NCI-H748 (cell line): ENCODE results near the gene TNFAIP8L3.
A peak's percentile ranks its signal among the peaks of the same experiment; 100 is the strongest.

ENCODE experiments used
- DNase-seq: peaks from one replicate; lab custom pipeline; 2025; ENCODE audit not compliant: unreplicated experiment; lab: John Stamatoyannopoulos, UW

TNFAIP8L3 gene

GRCh38 chr15:51062736-51063135 lies 32.0 kb downstream of the TNFAIP8L3 start:
- no peak for DNase-seq

DNA sequence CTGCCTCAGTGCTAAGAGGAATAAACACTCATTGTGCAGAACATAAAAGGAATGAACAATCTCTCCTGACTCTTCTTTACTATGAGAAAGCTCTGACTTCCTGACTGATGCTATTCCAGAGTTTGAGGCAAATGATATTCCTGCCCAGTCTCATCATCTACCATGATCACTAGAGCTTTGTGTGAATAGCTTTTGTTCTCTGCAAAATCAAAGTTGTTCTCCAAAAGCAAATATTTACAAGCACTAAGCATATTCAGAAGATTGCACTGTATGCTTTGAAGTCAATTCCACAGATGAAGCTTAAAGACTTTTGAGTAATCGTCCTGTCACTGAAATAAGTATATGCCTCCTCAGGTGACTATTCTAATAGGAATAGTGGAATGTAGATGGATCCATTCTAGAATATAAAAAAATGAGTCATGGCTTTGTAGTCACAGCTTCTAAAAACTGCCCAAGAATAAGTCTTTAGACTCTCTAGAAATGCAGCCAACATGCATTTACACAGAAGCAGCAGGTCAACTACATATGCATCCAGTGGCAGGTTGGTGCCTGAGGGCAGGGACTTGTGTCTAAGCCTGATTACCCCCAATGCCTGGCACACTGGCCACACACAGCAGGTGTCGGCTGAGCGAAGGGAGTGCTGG lies 34.6 kb downstream of the TNFAIP8L3 start:
- no peak for DNase-seq

- no peak for DNase-seq
These were observed 40.2 kb downstream of the TNFAIP8L3 start for GRCh38 chr15:51054535-51054934.

GRCh38 chr15:51053571-51053970 lies 41.1 kb downstream of the TNFAIP8L3 start:
- DNase-seq, result no peak

DNA sequence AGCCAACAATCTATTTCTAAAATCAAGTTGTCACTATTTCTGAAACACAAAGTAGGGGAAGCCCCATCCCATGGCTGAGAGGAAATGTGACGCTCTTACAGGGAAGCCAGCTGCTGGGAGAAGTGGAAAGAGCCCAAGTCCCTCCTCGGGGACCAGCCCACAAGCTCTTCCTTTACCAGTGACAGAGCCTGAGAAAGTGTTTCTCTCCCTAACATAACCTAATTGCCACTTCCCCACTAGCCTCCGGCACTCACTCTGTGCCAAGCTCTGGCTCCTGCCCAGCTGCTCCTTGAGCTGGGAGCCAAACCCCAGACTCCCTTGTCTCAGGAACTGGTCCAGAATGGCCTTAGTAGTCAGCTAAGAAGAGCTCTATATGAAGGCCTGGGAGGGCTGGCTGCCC lies 42.9 kb downstream of the TNFAIP8L3 start:
- no peak for DNase-seq

DNA sequence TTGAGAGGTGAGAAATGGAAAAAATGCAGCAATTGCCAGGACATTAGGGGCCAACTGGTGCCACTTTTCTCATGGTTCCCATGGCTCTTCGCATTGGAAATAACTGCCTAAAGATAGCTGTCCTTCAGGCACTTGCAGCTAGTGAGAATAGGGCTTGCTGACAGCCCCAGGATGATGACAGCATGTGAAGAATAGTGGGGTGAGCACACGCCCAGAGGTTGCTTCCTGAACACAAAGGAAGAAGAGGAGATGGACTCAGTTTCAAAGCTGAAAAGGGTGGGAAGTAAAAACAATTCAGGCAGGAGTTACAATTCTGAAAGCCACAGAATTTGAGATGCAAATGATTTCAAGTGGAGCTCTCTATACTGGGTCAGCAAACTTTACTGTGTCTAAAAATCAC lies 45.6 kb downstream of the TNFAIP8L3 start:
- no peak for DNase-seq

DNA sequence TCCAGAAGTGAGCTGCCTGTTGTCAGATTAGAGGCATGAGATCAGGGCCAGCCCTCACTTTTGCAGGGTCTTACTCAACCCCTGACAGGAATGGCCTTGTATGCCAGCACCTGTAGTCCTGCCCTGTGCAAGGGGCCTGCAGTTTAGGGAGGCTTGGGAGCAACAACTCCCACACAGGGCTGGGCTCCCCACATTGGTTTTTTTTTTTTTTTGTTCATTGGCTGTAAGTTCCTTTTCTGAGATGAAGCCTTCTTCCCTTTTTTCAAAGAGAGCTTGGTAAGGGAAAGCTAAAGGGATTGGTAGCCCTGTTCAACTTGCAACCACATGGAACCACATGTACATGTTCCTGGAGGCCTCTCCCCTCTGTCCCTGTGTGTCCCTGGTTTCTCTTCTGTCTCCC lies 46.4 kb downstream of the TNFAIP8L3 start:
- DNase-seq, result no peak

- DNase-seq, result no peak
These were observed 47.8 kb downstream of the TNFAIP8L3 start for GRCh38 chr15:51046799-51047449.

GRCh38 chr15:51046016-51046415 lies 48.7 kb downstream of the TNFAIP8L3 start:
- no peak for DNase-seq

GRCh38 chr15:51044037-51044727 lies 50.5 kb downstream of the TNFAIP8L3 start:
- DNase-seq, result no peak

- no peak for DNase-seq
These were observed 55.8 kb downstream of the TNFAIP8L3 start for GRCh38 chr15:51038974-51039319.

DNA sequence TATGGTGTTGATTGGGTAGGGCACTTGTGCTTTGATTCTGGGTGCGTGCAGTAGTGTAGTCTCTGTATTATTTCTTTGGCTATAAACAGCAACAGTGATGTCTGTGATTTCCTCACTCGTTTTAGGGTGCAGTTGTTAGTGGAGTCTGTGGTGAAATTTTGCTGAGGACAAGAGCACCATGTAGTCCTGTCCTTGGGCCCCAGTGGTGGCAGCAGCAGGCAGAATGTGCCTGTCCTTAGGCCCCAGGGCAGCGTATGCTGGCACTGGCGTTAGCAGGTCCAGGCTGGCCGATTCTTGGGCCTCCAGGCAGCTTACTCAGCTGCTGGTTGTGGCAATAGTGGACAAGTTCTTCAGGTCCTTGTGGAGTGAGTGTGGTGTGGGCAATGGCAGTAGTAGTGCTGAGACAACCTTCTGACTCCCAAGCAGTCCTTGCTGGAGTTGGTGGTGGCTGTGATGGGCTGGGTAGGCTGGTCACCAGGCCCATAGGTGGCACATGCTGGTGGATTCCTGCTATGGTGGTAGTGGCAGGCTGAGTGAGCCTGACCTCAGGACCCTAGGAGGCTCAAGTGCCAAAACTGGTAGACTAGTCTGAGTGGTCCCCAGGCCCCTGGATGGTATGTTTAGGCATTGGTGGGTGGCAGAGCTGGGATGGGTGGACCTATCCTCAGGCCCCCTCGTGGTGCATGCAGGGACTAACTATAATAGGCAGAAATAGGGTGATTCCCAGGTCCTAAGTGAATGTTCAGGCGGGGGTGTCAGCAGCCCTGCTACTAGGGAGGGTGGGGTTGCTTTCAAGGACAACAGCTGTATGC lies 56.3 kb downstream of the TNFAIP8L3 start:
- peak; percentile 27 for DNase-seq

- DNase-seq, result peak; percentile 40
These were observed 57.2 kb downstream of the TNFAIP8L3 start for GRCh38 chr15:51037474-51037873.

- no peak for DNase-seq
These were observed 63.9 kb downstream of the TNFAIP8L3 start for GRCh38 chr15:51030649-51031316.

DNA sequence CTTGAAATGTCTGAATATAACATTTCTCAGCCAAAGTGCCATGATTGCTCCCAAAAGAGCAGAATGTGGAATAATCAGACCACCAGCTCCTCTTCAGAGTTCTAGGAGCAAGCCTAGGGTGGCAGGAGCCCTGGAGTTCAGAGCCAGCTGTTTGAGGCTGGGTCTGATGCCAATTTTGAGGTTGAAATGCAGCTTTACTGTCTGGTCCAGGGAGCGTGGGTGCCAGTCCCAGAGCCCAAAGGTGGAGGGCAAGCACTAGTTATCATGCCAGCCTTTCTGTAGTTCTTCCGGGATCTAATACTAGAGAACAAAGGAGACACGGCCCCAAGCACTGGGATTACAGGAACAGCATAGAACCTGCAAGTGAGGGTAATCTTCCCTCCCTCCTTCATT lies 69.3 kb downstream of the TNFAIP8L3 start:
- DNase-seq, result no peak

- DNase-seq, result no peak
These were observed 69.8 kb downstream of the TNFAIP8L3 start for GRCh38 chr15:51024735-51025453.

DNA sequence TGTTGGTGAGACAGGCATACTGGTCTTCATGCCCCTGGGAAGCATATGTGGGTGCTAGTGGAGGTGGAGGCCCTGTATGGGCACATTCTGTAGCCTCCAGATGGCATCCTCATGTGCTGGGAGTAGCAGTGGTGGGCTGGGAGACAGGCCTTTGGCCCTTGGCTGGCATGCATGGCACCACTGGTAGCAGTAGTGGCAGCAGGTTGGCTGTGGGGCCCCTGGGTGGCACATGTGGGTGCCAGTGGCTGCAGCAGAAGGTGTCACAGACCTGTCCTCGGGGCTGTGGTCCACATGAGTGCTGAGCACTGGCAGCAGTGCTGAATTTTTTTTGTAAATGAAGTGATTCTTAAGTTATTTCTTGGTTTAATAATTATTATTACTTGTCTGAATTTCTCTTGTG lies 71.2 kb downstream of the TNFAIP8L3 start:
- no peak for DNase-seq

DNA sequence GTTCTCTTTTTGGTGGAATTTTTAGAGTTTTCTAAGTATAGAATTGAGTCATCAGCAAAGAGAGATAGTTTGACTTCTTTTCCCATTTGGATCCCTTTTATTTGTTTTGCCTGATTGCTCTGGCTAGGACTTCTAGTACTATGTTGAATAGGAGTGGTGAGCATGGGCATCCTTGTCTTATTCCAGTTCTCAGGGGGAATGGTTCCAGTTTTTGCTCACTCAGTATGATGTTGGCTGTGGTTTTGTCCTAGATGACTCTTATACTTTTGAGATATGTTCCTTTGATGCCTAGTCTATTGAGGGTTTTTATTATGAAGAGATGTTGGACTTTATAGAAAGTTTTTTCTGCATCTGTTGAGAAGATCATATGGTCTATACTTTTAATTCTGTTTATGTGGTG lies 72.5 kb downstream of the TNFAIP8L3 start:
- DNase-seq, result no peak

- DNase-seq, result no peak
These were observed 78.1 kb downstream of the TNFAIP8L3 start for GRCh38 chr15:51016615-51017014.

GRCh38 chr15:51011212-51011611 lies 83.5 kb downstream of the TNFAIP8L3 start:
- DNase-seq, result no peak
